K562 (cell line): ENCODE data around the gene VPS4A. TPM values are rescaled to one million over a fixed set of nuclear protein-coding genes. Genes with fewer than 3 reads are reported as not detected.

Experiments
- HINFP ChIP-seq: fragments of 450-650 bp; conservative IDR thresholded peaks from 2 replicates; pipeline ENCODE4 v1.6.1; 2016; ENCODE audit warnings: missing genetic modification characterization, low read depth, mild to moderate bottlenecking, control low read depth, missing compliant biosample characterization
- MCM3 ChIP-seq: fragments of 450-650 bp; IDR thresholded peaks from 2 replicates; pipeline ENCODE4 v1.6.1; 2016
- MED1 ChIP-seq: sonication (generic); formaldehyde crosslinking; IDR thresholded peaks from 2 replicates; pipeline ENCODE4 v1.8.1; 2023; ENCODE audit warnings: missing genetic modification reagents, borderline replicate concordance
- MNT ChIP-seq, 2 experiments: fragments of 450-650 bp; conservative IDR thresholded peaks; 2 replicates each; pipeline ENCODE4 v1.6.1; 2017; ENCODE audit warnings: mild to moderate bottlenecking in 2 of 2, moderate library complexity in 2 of 2
- RCOR1 ChIP-seq, 2 experiments: IDR thresholded peaks; 2 replicates each; pipeline ENCODE4 v1.6.1; 2012; ENCODE audit warnings: low read depth in 2 of 2, low read length in 2 of 2, borderline replicate concordance in 1 of 2, improper control_type of control experiment in 1 of 2
- REST ChIP-seq, 2 experiments: fragments of 450-650 bp; formaldehyde crosslinking in 1 of 2; IDR thresholded peaks; 2 replicates each; pipeline versions ENCODE4 v1.4.0 to v1.6.1; 2014 to 2020; ENCODE audit warnings: mild to moderate bottlenecking in 2 of 2, borderline replicate concordance in 1 of 2, low read depth in 1 of 2
- ZBTB49 ChIP-seq: sonication (generic); formaldehyde crosslinking; IDR thresholded peaks from 2 replicates; pipeline ENCODE4 v1.8.0; 2022; ENCODE audit warnings: missing genetic modification reagents, mild to moderate bottlenecking, borderline replicate concordance
- ZFX ChIP-seq: sonication (generic); formaldehyde crosslinking; IDR thresholded peaks from 2 replicates; pipeline ENCODE4 v1.8.0; 2022; ENCODE audit warnings: mild to moderate bottlenecking, missing genetic modification reagents, moderate library complexity
- ZNF140 ChIP-seq: fragments of 250-450 bp; sonication (Bioruptor Pico); IDR thresholded peaks from 2 replicates; pipeline ENCODE4 v1.8.0; 2021; ENCODE audit warnings: moderate library complexity, mild to moderate bottlenecking, inconsistent platforms
- ZNF511 ChIP-seq: sonication (generic); formaldehyde crosslinking; IDR thresholded peaks from 2 replicates; pipeline ENCODE4 v1.8.0; 2022; ENCODE audit warnings: mild to moderate bottlenecking, missing genetic modification reagents
- polyA plus RNA-seq, 8 experiments: library from polyadenylated mRNA; depleted of rRNA in 4 of 8; stranded (reverse) in 5 of 8; unstranded in 3 of 8; fragments of >200 nt; fragmentation: Nextera tagmentation in 2 of 8; fragmentation: Illumina TruSeq in 1 of 8; extraction: Ambion mirVana in 2 of 8; extraction: Trizol in 1 of 8; gene quantifications; 2 replicates each; pipeline versions ENCODE4 v1.2.1 to v1.2.3, GENCODE V29; 2011 to 2014; ENCODE audit warnings: inconsistent platforms in 1 of 8, missing spikeins in 1 of 8
- total RNA-seq, 7 experiments: library from RNA; depleted of rRNA in 6 of 7; stranded (reverse); fragments of >200 nt in 6 of 7; fragmentation: Illumina TruSeq in 2 of 7; extraction: Trizol in 2 of 7; gene quantifications; 2 replicates each; pipeline versions ENCODE4 v1.2.1 to v1.2.3, GENCODE V29; 2011 to 2021; ENCODE audit warnings: low replicate concordance in 1 of 7

VPS4A gene
- total and polyA plus RNA-seq, 9 of the 15 experiments (the other 6 are each of a cell fraction or from before 2014, with no cell fraction given): 7.6 to 45.4 (median 29.9) TPM

GRCh38 chr16:69339289-69340094, 28.3 kb downstream of the VPS4A start, which contains the start of the genes COG8 and NIP7 (continued):
- TF ChIP-seq HINFP (peak; percentile 98), MCM3 (no peak), REST (IDR thresholded peaks at IDR 0.05; ENCODE audit: borderline replicate concordance) (no peak; the same call in 1 of the 2 replicates), REST (CRISPR knock-in tag; IDR thresholded peaks at IDR 0.05; ENCODE audit: low read depth) (0 out of 2 replicates have a peak, but pooled peaks have one; percentile 14), ZNF140 (CRISPR knock-in tag) (no peak), ZBTB49 (CRISPR knock-in tag) (no peak), MED1 (no peak), MNT (conservative IDR thresholded peaks at IDR 0.05) (peak; percentile 95 to 98), ZFX (CRISPR knock-in tag) (peak; percentile 86), RCOR1 (IDR thresholded peaks at IDR 0.05; ENCODE audit: borderline replicate concordance in 1 of 2, low read depth in 2 of 2, low read length in 2 of 2) (peak in 1 of 2 experiments; percentile 51; a peak in 1 of 4 replicates), ZNF511 (CRISPR knock-in tag) (peak; percentile 54)
